Tibial nerve (tissue), 3 donors: ENCODE data around the gene HSPG2.

Experiments
- POLR2A ChIP-seq, 2 donors: fragments of 450-650 bp; IDR thresholded peaks; one replicate each; pipeline ENCODE4 v1.6.1; 2017; ENCODE audit warnings: antibody characterized with exemption in 2 of 2, mild to moderate bottlenecking in 2 of 2, moderate library complexity in 2 of 2
- TF ChIP-seq, protein P1 (sequence below), 5 experiments: fragments of 200-600 bp in 3 of 5; fragments of 450-650 bp in 2 of 5; sonication (generic) in 3 of 5; IDR thresholded peaks; one replicate each; pipeline ENCODE4 v1.5.1; 2016 to 2019; ENCODE audit warnings: antibody characterized with exemption in 5 of 5, mild to moderate bottlenecking in 3 of 5, moderate library complexity in 2 of 5

DNA sequence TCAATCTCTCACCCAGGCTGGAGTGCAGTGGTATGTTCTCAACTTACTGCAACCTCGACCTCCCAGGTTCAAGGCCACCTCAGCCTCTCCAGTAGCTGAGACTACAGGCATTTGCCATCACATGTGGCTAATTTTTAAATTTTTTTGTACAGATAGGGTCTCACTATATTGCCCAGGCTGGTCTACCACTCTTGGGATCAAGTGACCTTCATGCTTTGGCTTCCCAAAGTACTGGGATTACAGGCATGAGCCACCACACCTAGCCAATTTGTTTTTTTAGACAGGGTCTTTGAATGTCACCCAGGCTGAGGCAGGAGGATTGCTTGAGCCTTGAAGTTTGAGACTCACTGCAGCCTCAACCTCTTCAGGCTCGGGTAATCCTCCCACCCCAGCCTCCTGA lies 144.0 kb downstream of the HSPG2 start:
- TF ChIP-seq, protein P1, sequence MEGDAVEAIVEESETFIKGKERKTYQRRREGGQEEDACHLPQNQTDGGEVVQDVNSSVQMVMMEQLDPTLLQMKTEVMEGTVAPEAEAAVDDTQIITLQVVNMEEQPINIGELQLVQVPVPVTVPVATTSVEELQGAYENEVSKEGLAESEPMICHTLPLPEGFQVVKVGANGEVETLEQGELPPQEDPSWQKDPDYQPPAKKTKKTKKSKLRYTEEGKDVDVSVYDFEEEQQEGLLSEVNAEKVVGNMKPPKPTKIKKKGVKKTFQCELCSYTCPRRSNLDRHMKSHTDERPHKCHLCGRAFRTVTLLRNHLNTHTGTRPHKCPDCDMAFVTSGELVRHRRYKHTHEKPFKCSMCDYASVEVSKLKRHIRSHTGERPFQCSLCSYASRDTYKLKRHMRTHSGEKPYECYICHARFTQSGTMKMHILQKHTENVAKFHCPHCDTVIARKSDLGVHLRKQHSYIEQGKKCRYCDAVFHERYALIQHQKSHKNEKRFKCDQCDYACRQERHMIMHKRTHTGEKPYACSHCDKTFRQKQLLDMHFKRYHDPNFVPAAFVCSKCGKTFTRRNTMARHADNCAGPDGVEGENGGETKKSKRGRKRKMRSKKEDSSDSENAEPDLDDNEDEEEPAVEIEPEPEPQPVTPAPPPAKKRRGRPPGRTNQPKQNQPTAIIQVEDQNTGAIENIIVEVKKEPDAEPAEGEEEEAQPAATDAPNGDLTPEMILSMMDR (IDR thresholded peaks at IDR 0.05): no peak
- no peak for TF ChIP-seq POLR2A (IDR thresholded peaks at IDR 0.05)
